Activated CD4-positive, alpha-beta memory T cell treated with anti-CD3 and anti-CD28 coated beads, Interleukin-2, amount 10 ng/mL, durations not matched to agents 7 days and 5 days (primary cell): Measurements from ENCODE around the gene CHGA. TPM values are rescaled to one million over a fixed set of nuclear protein-coding genes. Genes with fewer than 3 reads are reported as not detected.

ENCODE experiments used
- CTCF ChIA-PET: fragments of 350-600 bp; sonication (Branson Sonifier 250); formaldehyde crosslinking; loops from one replicate; lab custom pipeline; 2021; ENCODE audit warnings: antibody characterized with exemption, inconsistent platforms; lab: Charles Lee
- POLR2A ChIA-PET: fragments of 350-600 bp; sonication (Branson Sonifier 250); formaldehyde crosslinking; loops from one replicate; lab custom pipeline; 2021; ENCODE audit warnings: antibody characterized with exemption; lab: Charles Lee
- DNase-seq: peaks from one replicate; pipeline ENCODE4 v3.0.0-alpha.2; 2020
- H3K27ac Mint-ChIP-seq: one replicate; pipeline ENCODE4 v1.8.0; 2021; ENCODE audit warnings: mild to moderate bottlenecking, mixed read lengths
- H3K27me3 Mint-ChIP-seq: one replicate; pipeline ENCODE4 v1.8.0; 2021; ENCODE audit warnings: mixed read lengths
- H3K36me3 Mint-ChIP-seq: one replicate; pipeline ENCODE4 v1.8.0; 2021; ENCODE audit warnings: low read depth, mixed read lengths
- H3K4me1 Mint-ChIP-seq: one replicate; pipeline ENCODE4 v1.8.0; 2021; ENCODE audit warnings: mixed read lengths
- H3K4me3 Mint-ChIP-seq: one replicate; pipeline ENCODE4 v1.8.0; 2021; ENCODE audit warnings: mild to moderate bottlenecking, mixed read lengths
- H3K9me3 Mint-ChIP-seq: one replicate; pipeline ENCODE4 v1.8.0; 2021; ENCODE audit warnings: mixed read lengths
- total RNA-seq, 2 experiments: library from RNA; stranded (reverse); gene quantifications; one replicate each; pipeline ENCODE4 v1.2.3, GENCODE V29; 2021

Gene CHGA
- total RNA-seq, 2 experiments from 2014 or later, result not detected

DNA sequence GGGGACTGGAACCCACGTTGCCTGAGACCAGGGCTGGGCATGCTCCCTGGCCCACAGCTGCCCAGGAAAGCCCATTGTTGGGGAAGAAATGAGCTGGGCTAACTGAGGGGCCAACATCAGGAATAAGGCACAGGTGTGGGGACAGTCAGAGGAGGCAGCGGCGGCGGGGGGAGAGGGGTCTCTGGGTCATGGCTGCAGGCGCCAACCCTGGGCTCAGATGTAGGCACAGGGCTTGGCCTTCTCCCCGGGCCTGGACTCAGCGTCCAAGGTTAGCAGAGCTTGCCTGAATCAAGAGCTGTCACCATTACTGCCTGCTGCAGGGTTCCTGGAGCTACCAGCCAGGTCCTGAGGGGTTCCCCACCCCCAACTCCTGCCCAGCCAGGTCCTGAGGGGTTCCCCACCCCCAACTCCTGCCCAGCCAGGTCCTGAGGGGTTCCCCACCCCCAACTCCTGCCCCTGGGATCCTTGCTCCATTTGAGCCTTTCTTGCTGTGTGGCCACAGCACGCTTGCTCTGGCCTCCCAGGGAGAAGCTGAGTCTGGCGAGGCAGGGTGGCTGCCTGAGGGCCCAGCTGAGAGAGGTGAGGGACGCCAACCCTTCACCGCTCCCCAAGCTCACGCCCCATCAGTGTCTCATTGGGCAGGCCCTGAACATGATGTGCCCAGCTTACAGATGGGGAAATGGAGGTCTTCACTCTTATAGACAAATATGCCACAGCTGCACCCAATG lies 6.2 kb downstream of the CHGA start:
- Mint-ChIP-seq H3K4me1 (no peaks in the 10 kb centered on the region), H3K27ac (no peak overlapping the region), H3K4me3 (no peak overlapping the region), H3K36me3 (no peaks in the 10 kb centered on the region), H3K9me3 (no peaks in the 10 kb centered on the region), H3K27me3 (peaks cover 10% of the 10 kb centered on the region)
- CTCF ChIA-PET, result no interaction called here
- POLR2A ChIA-PET, result interaction anchor here (0.7 kb wide), 1 partner anchor 409 kb away, joined by 3 read pairs; no protein-coding TSS in a partner anchor
- no peak for DNase-seq

DNA sequence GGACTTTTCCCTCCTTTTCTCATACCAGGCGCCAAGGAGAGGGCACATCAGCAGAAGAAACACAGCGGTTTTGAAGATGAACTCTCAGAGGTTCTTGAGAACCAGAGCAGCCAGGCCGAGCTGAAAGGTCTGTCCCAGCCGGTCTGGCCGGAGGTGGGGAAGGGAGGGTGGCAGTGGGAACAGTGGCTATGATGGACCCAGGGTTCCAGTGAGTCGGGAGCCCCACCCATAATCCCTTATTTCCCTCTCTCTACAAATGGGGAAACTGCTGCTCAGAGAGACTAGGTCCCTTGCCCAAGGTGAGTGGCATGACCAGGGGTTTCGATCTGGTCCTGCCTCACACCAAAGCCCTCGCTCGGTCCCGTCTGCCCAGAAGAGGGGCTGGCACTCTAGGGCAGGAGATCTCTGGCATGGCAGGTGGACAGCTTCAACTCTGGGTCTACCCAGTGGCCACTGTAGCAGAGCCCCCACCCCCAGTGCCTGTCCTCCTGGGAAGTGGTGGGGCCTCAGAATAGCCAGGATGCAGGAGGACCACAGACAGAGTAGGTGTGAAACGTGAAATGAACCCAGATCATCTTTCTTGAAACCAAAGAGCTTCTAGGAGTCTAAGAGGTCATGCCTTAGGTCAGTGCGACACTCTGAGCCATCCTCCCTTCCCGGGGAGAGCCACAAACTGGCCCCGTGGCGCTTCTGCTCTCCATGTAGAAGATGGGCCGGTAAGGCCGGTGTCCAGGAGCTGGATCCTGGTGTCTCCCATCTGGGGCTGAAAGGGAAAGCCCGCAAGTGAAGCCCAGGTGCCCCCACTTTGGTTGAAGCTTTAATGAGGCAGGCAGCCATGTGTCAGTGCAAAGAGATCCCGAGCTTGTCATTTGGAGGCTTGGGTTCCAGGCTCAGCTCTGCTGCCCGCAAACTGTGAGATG lies 7.0 kb downstream of the CHGA start:
- H3K27me3 Mint-ChIP-seq, result peaks cover 5% of the 10 kb centered on the region
- POLR2A ChIA-PET, result interaction anchor here (0.7 kb wide), 1 partner anchor 408 kb away, joined by 3 read pairs; no protein-coding TSS in a partner anchor
- no peak overlapping the region for H3K4me3 Mint-ChIP-seq
- no peaks in the 10 kb centered on the region for H3K9me3 Mint-ChIP-seq
- no peak overlapping the region for H3K27ac Mint-ChIP-seq
- CTCF ChIA-PET, result no interaction called here
- H3K36me3 Mint-ChIP-seq, result no peaks in the 10 kb centered on the region
- DNase-seq, result no peak
- no peaks in the 10 kb centered on the region for H3K4me1 Mint-ChIP-seq

DNA sequence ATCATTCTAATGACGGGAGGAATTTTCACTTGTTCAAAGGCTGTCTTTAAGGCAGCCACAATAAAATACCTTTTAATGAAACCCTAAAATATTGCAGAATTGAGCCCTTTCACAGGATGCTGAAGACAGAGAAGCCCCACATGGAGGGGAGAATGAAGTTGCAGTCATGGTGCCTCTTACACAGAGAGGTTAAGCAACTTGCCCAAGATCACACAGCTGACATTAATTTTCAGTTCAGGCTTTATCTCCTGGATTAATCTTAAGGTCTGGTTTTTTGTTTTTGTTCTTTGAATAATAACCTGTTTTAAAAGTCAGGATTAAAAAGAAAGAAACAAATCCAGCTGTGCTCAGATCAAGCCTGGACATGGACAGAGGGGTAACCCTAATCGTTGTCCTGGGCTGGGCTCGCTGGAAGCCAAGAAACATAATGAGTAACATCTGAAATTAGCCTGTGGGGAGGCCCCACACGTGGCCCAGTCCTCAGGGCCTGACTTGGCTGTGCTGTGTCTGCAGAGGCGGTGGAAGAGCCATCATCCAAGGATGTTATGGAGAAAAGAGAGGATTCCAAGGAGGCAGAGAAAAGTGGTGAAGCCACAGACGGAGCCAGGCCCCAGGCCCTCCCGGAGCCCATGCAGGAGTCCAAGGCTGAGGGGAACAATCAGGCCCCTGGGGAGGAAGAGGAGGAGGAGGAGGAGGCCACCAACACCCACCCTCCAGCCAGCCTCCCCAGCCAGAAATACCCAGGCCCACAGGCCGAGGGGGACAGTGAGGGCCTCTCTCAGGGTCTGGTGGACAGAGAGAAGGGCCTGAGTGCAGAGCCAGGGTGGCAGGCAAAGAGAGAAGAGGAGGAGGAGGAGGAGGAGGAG lies 8.0 kb downstream of the CHGA start:
- ChIA-PET POLR2A (no interaction called here), CTCF (no interaction called here)
- Mint-ChIP-seq H3K4me1 (no peaks in the 10 kb centered on the region), H3K27ac (no peak overlapping the region), H3K4me3 (no peak overlapping the region), H3K36me3 (no peaks in the 10 kb centered on the region), H3K27me3 (no peaks in the 10 kb centered on the region), H3K9me3 (no peaks in the 10 kb centered on the region)
- no peak for DNase-seq

DNA sequence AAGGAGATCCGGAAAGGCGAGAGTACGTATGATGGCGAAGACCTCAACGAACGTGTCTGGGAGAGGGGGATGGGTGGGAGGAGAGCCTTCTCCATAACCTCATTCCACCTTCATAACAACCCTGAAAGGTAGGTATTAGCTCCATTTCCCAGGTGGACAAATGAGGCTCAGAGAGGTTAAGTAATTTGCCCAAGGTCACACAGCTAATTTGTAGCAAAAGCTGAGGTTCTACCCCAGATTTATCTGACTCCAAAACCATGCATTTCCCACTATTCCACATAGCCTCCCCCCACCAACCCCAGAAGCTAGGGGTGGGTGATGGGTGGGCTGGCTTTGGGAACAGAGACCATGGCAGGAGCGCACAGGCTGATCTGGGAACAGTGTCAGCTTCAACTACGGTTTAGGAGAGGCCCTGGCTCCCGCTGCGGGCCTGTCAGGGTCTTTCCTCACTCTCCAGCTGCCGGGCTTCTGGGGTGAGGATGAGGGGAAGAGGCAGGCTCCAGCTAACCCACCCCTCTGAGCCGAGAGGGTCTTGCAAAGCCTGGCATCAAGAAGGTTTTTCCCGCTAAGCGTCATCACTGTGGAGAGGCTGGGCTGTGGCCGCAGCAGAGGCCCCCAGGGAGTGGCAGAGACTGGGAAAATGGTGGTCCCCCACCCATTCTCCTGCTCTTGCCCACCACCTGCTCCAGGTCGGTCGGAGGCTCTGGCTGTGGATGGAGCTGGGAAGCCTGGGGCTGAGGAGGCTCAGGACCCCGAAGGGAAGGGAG lies 8.9 kb downstream of the CHGA start:
- Mint-ChIP-seq H3K36me3 (no peaks in the 10 kb centered on the region), H3K27ac (no peak overlapping the region), H3K9me3 (no peaks in the 10 kb centered on the region), H3K4me3 (no peak overlapping the region), H3K27me3 (no peaks in the 10 kb centered on the region), H3K4me1 (no peaks in the 10 kb centered on the region)
- ChIA-PET POLR2A (no interaction called here), CTCF (no interaction called here)
- DNase-seq, result no peak

DNA sequence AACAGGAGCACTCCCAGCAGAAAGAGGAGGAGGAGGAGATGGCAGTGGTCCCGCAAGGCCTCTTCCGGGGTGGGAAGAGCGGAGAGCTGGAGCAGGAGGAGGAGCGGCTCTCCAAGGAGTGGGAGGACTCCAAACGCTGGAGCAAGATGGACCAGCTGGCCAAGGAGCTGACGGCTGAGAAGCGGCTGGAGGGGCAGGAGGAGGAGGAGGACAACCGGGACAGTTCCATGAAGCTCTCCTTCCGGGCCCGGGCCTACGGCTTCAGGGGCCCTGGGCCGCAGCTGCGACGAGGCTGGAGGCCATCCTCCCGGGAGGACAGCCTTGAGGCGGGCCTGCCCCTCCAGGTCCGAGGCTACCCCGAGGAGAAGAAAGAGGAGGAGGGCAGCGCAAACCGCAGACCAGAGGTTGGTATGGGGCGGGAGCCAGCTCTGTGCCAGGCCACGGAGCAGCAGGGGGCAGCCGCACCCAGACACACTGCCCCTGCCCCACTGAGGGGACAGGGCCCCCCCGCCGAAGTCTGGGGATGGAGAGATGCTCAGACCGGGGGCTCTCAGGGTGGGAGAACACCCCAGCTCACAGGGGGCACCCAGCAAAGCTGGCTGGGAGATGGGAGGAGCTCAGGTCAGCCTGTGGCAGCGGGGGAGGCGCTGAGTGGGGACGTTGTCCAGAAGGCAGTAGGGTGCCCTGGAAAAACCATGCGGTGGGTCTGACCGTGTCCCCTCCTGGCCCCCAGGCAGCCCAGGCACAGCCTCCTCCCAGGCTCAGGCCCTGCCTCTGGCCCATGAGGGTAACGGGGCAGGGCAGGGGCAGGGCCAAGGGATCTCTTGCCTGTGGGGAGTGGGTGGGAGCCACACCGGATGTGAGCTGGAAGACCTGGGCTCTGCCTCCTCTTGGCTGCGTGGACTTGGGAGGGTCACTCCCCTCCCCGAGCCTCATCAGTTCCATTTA lies 9.8 kb downstream of the CHGA start:
- no peaks in the 10 kb centered on the region for H3K27me3 Mint-ChIP-seq
- H3K36me3 Mint-ChIP-seq, result no peaks in the 10 kb centered on the region
- H3K27ac Mint-ChIP-seq, result no peak overlapping the region
- no peak overlapping the region for H3K4me3 Mint-ChIP-seq
- DNase-seq, result no peak
- peaks cover under 1% of the 10 kb centered on the region for H3K4me1 Mint-ChIP-seq
- H3K9me3 Mint-ChIP-seq, result no peaks in the 10 kb centered on the region
- POLR2A ChIA-PET, result no interaction called here
- CTCF ChIA-PET, result no interaction called here

DNA sequence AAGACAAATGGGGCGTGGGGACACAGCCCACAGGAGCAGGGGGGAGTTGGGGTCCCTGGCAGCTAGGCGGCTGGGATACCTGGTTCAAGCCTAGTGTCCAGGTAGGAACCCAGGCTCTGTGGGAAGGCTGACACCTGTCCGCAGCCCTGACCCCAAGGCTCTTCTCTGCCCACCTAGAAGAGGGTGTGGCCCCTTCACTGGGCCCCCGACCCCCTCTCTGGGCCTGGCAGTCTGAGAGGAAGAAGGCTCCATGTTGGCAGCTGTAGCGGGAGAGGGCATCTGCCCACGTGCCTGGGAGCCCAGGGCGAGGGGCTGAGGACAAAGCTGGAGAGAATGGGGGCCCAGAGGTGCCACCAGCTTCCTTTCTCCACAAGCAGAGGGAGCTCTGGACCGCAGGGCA lies 10.5 kb downstream of the CHGA start:
- no peak overlapping the region for H3K4me3 Mint-ChIP-seq
- no peaks in the 10 kb centered on the region for H3K36me3 Mint-ChIP-seq
- peaks cover 1% of the 10 kb centered on the region for H3K4me1 Mint-ChIP-seq
- CTCF ChIA-PET, result no interaction called here
- no peaks in the 10 kb centered on the region for H3K27me3 Mint-ChIP-seq
- POLR2A ChIA-PET, result no interaction called here
- H3K9me3 Mint-ChIP-seq, result no peaks in the 10 kb centered on the region
- DNase-seq, result no peak
- H3K27ac Mint-ChIP-seq, result no peak overlapping the region

DNA sequence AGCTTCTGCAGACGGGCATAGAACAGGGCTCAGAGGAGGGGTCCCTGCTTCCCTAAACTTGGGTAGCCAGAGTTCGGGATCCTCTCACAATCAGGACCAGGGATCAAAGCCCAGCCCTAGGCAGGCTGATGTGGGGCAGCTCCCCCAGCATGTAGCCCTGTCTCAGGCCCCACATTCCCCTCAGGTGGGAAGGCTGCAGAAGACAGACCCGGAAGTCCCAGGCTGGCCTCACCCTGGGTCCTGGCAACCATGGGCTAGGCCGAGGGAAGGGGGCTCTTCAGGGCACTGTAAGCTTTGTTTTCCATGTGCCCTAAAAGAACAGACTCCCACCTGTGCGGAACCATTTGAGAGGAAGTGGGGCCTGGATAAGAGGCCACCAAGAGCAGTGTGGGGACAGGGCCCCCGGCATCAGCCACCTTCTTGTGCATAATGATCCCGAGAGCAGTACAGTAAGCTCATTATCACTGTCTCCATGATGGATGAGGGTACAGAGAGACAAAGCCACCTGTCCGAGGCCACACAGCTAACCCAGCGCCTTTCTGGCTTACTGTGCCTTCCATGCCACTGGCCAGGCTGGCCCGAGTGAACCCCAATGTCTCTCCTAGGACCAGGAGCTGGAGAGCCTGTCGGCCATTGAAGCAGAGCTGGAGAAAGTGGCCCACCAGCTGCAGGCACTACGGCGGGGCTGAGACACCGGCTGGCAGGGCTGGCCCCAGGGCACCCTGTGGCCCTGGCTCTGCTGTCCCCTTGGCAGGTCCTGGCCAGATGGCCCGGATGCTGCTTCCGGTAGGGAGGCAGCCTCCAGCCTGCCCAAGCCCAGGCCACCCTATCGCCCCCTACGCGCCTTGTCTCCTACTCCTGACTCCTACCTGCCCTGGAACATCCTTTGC lies 11.5 kb downstream of the CHGA start:
- Mint-ChIP-seq H3K4me1 (peaks cover 1% of the 10 kb centered on the region), H3K4me3 (no peak overlapping the region), H3K27ac (no peak overlapping the region), H3K27me3 (no peaks in the 10 kb centered on the region), H3K9me3 (no peaks in the 10 kb centered on the region), H3K36me3 (no peaks in the 10 kb centered on the region)
- ChIA-PET POLR2A (no interaction called here), CTCF (no interaction called here)
- DNase-seq, result no peak

DNA sequence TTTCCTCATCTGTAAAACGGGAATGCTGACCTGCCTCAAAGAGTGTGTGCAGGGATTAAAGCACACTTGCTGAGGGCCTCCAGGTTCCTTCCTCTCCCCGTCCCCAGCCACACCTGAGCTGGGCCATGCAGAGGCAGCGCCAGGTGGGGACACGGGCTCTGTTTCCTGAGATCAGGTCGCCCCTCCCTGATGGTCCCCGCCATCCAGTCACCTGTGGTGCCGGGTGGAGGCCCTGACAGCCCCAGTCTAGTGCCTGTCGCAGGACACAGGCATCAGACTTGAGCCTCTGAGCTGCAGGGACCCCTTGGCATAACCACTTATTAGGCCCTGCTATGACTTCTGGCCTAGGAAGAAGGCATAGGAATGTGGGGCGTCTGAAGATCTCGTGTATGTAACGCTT lies 12.5 kb downstream of the CHGA start:
- DNase-seq, result no peak
- no peaks in the 10 kb centered on the region for H3K9me3 Mint-ChIP-seq
- H3K27me3 Mint-ChIP-seq, result no peaks in the 10 kb centered on the region
- H3K4me1 Mint-ChIP-seq, result peaks cover 1% of the 10 kb centered on the region
- no peaks in the 10 kb centered on the region for H3K36me3 Mint-ChIP-seq
- ChIA-PET CTCF (no interaction called here), POLR2A (no interaction called here)
- H3K27ac Mint-ChIP-seq, result no peak overlapping the region
- no peak overlapping the region for H3K4me3 Mint-ChIP-seq

DNA sequence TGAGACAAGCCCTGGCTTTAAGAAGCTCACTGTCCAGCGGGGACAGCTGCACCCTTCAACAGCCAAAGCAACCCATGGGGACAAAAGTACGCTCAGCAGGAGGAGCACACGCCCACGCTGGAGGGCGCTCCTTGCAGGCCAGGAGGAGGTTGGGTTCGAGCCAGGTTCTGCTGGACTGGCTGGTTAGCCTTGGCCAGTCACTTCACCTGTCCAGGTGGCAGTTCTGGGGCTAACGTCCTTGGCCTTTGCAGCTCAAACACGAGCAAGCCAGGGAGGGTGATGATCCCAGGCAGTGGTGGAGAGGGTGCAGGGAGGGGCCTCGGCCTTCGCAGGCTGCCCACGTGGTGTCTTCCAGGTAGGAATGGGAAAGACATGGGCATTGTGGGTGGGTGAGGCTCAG lies 13.1 kb downstream of the CHGA start:
- no peak for DNase-seq
- no peaks in the 10 kb centered on the region for H3K9me3 Mint-ChIP-seq
- H3K4me1 Mint-ChIP-seq, result peaks cover 1% of the 10 kb centered on the region
- no peaks in the 10 kb centered on the region for H3K36me3 Mint-ChIP-seq
- no peak overlapping the region for H3K4me3 Mint-ChIP-seq
- CTCF ChIA-PET, result no interaction called here
- H3K27ac Mint-ChIP-seq, result no peak overlapping the region
- POLR2A ChIA-PET, result no interaction called here
- no peaks in the 10 kb centered on the region for H3K27me3 Mint-ChIP-seq

DNA sequence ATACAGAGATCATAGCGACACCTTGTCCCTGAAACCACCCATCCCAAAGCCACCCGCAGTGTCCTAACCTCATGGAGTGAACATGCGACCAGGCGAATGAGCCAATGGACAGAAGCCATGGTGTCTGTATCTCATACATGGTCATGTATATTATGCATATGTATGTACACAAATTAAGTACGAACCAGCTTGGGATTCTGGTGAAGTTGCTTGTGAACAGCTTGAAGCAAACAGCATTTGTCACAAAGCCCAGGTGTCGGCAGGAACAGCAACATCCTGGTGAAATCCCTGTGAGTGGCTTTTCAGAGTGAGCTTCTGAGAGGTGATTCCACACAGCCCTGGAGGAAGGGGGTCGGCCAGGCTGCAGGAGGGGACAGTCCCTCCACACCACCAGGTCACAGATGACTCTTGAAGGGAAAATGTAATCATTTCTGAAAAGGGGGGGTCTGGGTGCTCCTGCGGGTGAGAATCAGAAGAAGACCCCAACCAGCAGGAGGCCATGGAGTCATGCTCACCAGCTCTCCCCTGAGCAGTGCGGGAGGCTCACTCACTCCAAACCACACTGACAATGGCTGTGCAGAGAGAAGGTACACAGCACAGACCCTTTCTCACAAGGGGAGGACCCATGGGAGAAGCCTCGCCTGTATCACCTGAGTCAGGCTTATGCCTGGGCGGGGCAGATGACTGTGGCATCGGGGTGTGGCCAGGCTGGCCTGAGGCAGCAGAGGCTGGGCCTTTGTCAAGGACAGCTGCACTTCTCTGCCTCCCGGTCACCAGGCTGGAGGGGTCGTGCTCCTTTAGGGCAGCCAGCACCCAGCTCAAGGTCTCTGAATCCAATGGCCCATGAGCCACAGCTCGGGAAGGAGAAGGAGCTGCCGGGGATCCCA lies 14.3 kb downstream of the CHGA start:
- Mint-ChIP-seq H3K27me3 (no peaks in the 10 kb centered on the region), H3K27ac (no peak overlapping the region), H3K9me3 (no peaks in the 10 kb centered on the region), H3K4me3 (no peak overlapping the region), H3K4me1 (peaks cover 1% of the 10 kb centered on the region), H3K36me3 (no peaks in the 10 kb centered on the region)
- ChIA-PET POLR2A (no interaction called here), CTCF (no interaction called here)
- no peak for DNase-seq
